Astrocyte of the spinal cord (primary cell): ENCODE measurements around the gene BNIP3.
"Not testable (repeated sequence)": the region's sequence is repeated elsewhere in the genome, so short reads cannot be mapped to it uniquely, and the experiment has no call there.

Source experiments
- DNase-seq: peaks from one replicate; pipeline ENCODE4 v3.0.0; 2011; ENCODE audit warnings: low read depth, low spot score
- H3K4me3 ChIP-seq: 2 replicates; pipeline ENCODE4 v1.5.1; 2011; ENCODE audit warnings: low read depth, mild to moderate bottlenecking, low read length, moderate library complexity
- in situ Hi-C: cut with HindIII; loops from 2 replicates; pipeline ENCODE4 v1.10.0; 2017; ENCODE audit warnings: low sequenced_read_pairs
- TF ChIP-seq, protein P1 (sequence below): IDR thresholded peaks from 2 replicates; pipeline ENCODE4 v1.5.1; 2012; ENCODE audit warnings: low read depth, mild to moderate bottlenecking, low read length, inconsistent platforms

BNIP3 gene

DNA sequence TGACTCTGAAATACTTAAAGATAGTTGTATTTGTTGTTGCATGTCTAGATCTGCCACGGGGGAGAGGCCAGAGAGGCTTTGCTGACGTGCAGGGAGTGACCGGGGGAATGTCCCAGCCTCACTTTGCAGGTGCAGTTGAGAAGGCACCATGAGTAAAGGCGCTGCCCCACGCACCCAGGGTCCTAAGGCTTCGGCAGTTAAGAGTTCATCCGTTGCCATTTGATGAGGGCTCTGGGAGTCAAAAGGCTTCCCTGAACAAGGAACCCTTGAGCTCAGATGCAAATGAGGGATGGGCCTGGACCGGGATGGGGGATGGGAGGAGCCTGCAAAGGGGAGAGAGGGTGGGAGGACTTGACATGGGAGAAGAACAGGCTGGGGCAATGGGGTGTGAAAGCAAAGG, 60.5 kb downstream of the BNIP3 start:
- no peak overlapping the region for H3K4me3 ChIP-seq
- TF ChIP-seq, protein P1, sequence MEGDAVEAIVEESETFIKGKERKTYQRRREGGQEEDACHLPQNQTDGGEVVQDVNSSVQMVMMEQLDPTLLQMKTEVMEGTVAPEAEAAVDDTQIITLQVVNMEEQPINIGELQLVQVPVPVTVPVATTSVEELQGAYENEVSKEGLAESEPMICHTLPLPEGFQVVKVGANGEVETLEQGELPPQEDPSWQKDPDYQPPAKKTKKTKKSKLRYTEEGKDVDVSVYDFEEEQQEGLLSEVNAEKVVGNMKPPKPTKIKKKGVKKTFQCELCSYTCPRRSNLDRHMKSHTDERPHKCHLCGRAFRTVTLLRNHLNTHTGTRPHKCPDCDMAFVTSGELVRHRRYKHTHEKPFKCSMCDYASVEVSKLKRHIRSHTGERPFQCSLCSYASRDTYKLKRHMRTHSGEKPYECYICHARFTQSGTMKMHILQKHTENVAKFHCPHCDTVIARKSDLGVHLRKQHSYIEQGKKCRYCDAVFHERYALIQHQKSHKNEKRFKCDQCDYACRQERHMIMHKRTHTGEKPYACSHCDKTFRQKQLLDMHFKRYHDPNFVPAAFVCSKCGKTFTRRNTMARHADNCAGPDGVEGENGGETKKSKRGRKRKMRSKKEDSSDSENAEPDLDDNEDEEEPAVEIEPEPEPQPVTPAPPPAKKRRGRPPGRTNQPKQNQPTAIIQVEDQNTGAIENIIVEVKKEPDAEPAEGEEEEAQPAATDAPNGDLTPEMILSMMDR = no peak
- no peak for DNase-seq
- in situ Hi-C loops = no loop called here

DNA sequence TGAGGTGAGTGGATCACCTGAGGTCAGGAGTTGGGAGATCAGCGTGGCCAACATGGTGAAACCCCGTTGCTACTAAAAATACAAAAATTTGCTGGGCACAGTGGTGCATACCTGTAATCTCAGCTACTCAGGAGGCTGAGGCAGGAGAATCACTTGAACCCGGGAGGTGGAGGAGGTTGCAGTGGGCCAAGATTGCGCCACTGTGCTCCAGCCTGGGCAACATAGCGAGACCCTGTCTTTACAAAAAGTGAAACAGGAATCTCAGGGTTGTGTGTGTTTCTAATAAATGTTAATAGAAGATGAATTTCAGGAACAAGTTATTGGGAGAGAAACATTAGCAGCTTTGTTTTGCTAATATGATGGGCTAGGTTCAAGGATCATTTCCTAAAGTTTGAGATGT, 61.0 kb downstream of the BNIP3 start:
- H3K4me3 ChIP-seq = no peak overlapping the region
- in situ Hi-C loops = no loop called here
- TF ChIP-seq, protein P1 = no peak
- DNase-seq = no peak

DNA sequence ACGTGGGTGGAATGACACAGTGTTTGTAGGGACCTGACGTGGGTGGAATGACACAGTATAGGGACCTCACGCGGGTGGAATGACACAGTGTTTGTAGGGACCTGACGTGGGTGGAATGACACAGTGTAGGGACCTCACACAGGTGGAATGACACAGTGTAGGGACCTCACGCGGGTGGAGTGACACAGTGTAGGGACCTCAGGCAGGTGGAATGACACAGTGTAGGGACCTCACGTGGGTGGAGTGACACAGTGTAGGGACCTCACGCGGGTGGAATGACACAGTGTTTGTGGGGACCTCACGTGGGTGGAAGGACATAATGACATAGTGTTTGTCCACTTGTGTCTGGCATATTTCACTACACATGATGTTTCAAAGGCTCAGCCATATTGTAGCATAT, 61.6 kb downstream of the BNIP3 start:
- in situ Hi-C loops = no loop called here
- H3K4me3 ChIP-seq = no peak overlapping the region
- DNase-seq = no peak
- TF ChIP-seq, protein P1 = no peak

DNA sequence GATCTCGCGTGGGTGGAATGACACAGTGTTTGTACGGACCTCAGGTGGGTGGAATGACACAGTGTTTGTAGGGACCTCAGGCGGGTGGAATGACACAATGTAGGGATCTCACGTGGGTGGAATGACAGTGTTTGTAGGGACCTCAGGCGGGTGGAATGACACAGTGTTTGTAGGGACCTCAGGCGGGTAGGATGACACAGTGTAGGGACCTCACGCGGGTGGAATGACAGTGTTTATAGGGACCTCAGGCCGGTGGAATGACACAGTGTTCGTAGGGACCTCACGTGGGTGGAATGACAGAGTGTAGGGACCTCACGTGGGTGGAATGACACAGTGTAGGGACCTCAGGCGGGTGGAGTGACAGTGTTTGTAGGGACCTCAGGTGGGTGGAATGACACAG, 62.3 kb downstream of the BNIP3 start:
- in situ Hi-C loops, DNase-seq, H3K4me3 ChIP-seq: not testable (repeated sequence)
